HG03196 (cell line): ENCODE measurements around the gene ADAMTS2.
"Not testable (repeated sequence)": the region's sequence is repeated elsewhere in the genome, so short reads cannot be mapped to it uniquely, and the experiment has no call there.

Source experiments
- ATAC-seq: cut with Tn5 transposase; IDR thresholded peaks from one replicate; pipeline ENCODE4 v1.9.1; 2021; ENCODE audit not compliant: unreplicated experiment

The ADAMTS2 gene

GRCh38 chr5:179284751-179285631 is 60.3 kb downstream of the ADAMTS2 start:
- no peak for ATAC-seq

GRCh38 chr5:179283908-179284307 is 61.4 kb downstream of the ADAMTS2 start:
- ATAC-seq, result not testable (repeated sequence)

GRCh38 chr5:179281694-179282093 is 63.6 kb downstream of the ADAMTS2 start:
- no peak for ATAC-seq

GRCh38 chr5:179280095-179280490 is 65.2 kb downstream of the ADAMTS2 start:
- ATAC-seq, result no peak

GRCh38 chr5:179279347-179280094 is 65.7 kb downstream of the ADAMTS2 start:
- ATAC-seq, result no peak

GRCh38 chr5:179278546-179278945 is 66.7 kb downstream of the ADAMTS2 start:
- no peak for ATAC-seq

GRCh38 chr5:179278119-179278518 is 67.1 kb downstream of the ADAMTS2 start:
- no peak for ATAC-seq

GRCh38 chr5:179276838-179277395 is 68.3 kb downstream of the ADAMTS2 start:
- no peak for ATAC-seq

- no peak for ATAC-seq
These were observed 69.1 kb downstream of the ADAMTS2 start for GRCh38 chr5:179275941-179276837.

- no peak for ATAC-seq
These were observed 69.8 kb downstream of the ADAMTS2 start for GRCh38 chr5:179275381-179275878.

GRCh38 chr5:179274321-179275315 is 70.6 kb downstream of the ADAMTS2 start:
- ATAC-seq, result no peak

- ATAC-seq, result no peak
These were observed 71.7 kb downstream of the ADAMTS2 start for GRCh38 chr5:179273441-179274145.

- no peak for ATAC-seq
These were observed 72.2 kb downstream of the ADAMTS2 start for GRCh38 chr5:179273073-179273435.

GRCh38 chr5:179272326-179273072 is 72.8 kb downstream of the ADAMTS2 start:
- ATAC-seq, result no peak

GRCh38 chr5:179271821-179272325 is 73.4 kb downstream of the ADAMTS2 start:
- ATAC-seq, result no peak

GRCh38 chr5:179271428-179271734 is 73.9 kb downstream of the ADAMTS2 start:
- no peak for ATAC-seq

- no peak for ATAC-seq
These were observed 74.5 kb downstream of the ADAMTS2 start for GRCh38 chr5:179270581-179271427.
